ENCODE results near the gene FOXJ3. TPM values are rescaled to one million over a fixed set of nuclear protein-coding genes. Genes with fewer than 3 reads are reported as not detected.

FOXJ3 gene
- total RNA-seq, 6 donors from 2014 or later = 21.6 to 81.4 (median 39.3) TPM

GRCh38 chr1:42191319-42191718 is 143.7 kb downstream of the FOXJ3 start:
- no peaks in the 10 kb centered on the region for H3K27me3 ChIP-seq
- no peak overlapping the region for H3K4me3 ChIP-seq
- TF ChIP-seq POLR2A (IDR thresholded peaks at IDR 0.05) (no peak), CTCF (IDR thresholded peaks at IDR 0.05) (no peak), POLR2AphosphoS5 (IDR thresholded peaks at IDR 0.05) (no peak), EP300 (IDR thresholded peaks at IDR 0.05) (no peak)
- H3K4me1 ChIP-seq = no peaks in the 10 kb centered on the region
- H3K36me3 ChIP-seq = peaks cover 13 to 57% (median 21%) of the 10 kb centered on the region in 4 donors
- H3K27ac ChIP-seq = no peak overlapping the region
- WGBS, 2 donors = 90 to 94% methylated on average over 8 of the region's 8 CpGs
- DNase-seq = peak in 1 of 2 donors; percentile 27
- no peak for ATAC-seq (ENCODE audit: low FRiP score in 2 of 2)
- H3K9me3 ChIP-seq = no peaks in the 10 kb centered on the region

- Histone ChIP-seq H3K27me3 (no peaks in the 10 kb centered on the region), H3K9me3 (no peaks in the 10 kb centered on the region), H3K4me1 (no peaks in the 10 kb centered on the region), H3K4me3 (no peak overlapping the region), H3K36me3 (peaks cover 13 to 63% (median 20%) of the 10 kb centered on the region in 4 donors), H3K27ac (no peak overlapping the region)
- no peak for DNase-seq
- no peak for ATAC-seq (ENCODE audit: low FRiP score in 2 of 2)
- WGBS, 2 donors = 93 to 94% methylated on average over 6 of the region's 6 CpGs
- TF ChIP-seq EP300 (IDR thresholded peaks at IDR 0.05) (no peak), CTCF (IDR thresholded peaks at IDR 0.05) (no peak), POLR2AphosphoS5 (IDR thresholded peaks at IDR 0.05) (no peak), POLR2A (IDR thresholded peaks at IDR 0.05) (no peak)
Observed at GRCh38 chr1:42189931-42190853, 144.8 kb downstream of the FOXJ3 start.

GRCh38 chr1:42186152-42186551 is 148.9 kb downstream of the FOXJ3 start:
- no peak for ATAC-seq (ENCODE audit: low FRiP score in 2 of 2)
- no peak for DNase-seq
- Histone ChIP-seq H3K27me3 (no peaks in the 10 kb centered on the region), H3K4me3 (no peak overlapping the region), H3K36me3 (peaks cover 5 to 50% (median 16%) of the 10 kb centered on the region in 4 donors), H3K4me1 (no peaks in the 10 kb centered on the region), H3K9me3 (no peaks in the 10 kb centered on the region), H3K27ac (no peak overlapping the region)
- WGBS, 2 donors = 86% methylated on average over 3 of the region's 3 CpGs
- TF ChIP-seq POLR2AphosphoS5 (IDR thresholded peaks at IDR 0.05) (no peak), EP300 (IDR thresholded peaks at IDR 0.05) (no peak)

GRCh38 chr1:42184616-42185015 is 150.4 kb downstream of the FOXJ3 start:
- TF ChIP-seq EP300 (IDR thresholded peaks at IDR 0.05) (no peak), CTCF (IDR thresholded peaks at IDR 0.05) (no peak)
- WGBS, 2 donors = 86 to 93% methylated on average over 3 of the region's 3 CpGs

GRCh38 chr1:42183957-42184268 is 151.1 kb downstream of the FOXJ3 start:
- Histone ChIP-seq H3K27me3 (no peaks in the 10 kb centered on the region), H3K9me3 (no peaks in the 10 kb centered on the region), H3K4me3 (no peak overlapping the region), H3K36me3 (peaks cover 0 to 36% (median 8%) of the 10 kb centered on the region in 4 donors), H3K27ac (no peak overlapping the region), H3K4me1 (peaks cover 5 to 10% (median 8%) of the 10 kb centered on the region in 4 donors)
- TF ChIP-seq POLR2A (IDR thresholded peaks at IDR 0.05) (no peak), POLR2AphosphoS5 (IDR thresholded peaks at IDR 0.05) (no peak), EP300 (IDR thresholded peaks at IDR 0.05) (no peak), CTCF (IDR thresholded peaks at IDR 0.05) (no peak)
- 99 to 100% methylated on average over 6 of the region's 6 CpGs for WGBS, 2 donors
- ATAC-seq (ENCODE audit: low FRiP score in 2 of 2) (no peak), DNase-seq (no peak)

More at GRCh38 chr1:42184616-42185015, 150.4 kb downstream of the FOXJ3 start:
- Histone ChIP-seq H3K4me1 (peaks cover 2 to 5% (median 4%) of the 10 kb centered on the region in 4 donors), H3K27ac (no peak overlapping the region), H3K27me3 (no peaks in the 10 kb centered on the region), H3K36me3 (peaks cover 0 to 40% (median 11%) of the 10 kb centered on the region in 4 donors), H3K9me3 (no peaks in the 10 kb centered on the region), H3K4me3 (no peak overlapping the region)
- DNase-seq (no peak), ATAC-seq (ENCODE audit: low FRiP score in 2 of 2) (no peak)
